Large intestine (tissue), 3 donors: ENCODE measurements around the gene SSBP3. TPM values are rescaled to one million over a fixed set of nuclear protein-coding genes. Genes with fewer than 3 reads are reported as not detected.

Experiments
- DNase-seq, 2 donors: peaks; one replicate each; pipeline versions ENCODE4 v3.0.0 to v3.0.0-alpha.2; 2013
- H3K27ac ChIP-seq: one replicate; pipeline ENCODE4 v1.5.1; 2013; ENCODE audit warnings: low read length
- H3K27me3 ChIP-seq: 2 replicates; pipeline ENCODE4 v1.6.1; 2013; ENCODE audit warnings: low read length; ENCODE audit not compliant: control insufficient read depth, insufficient read depth
- H3K36me3 ChIP-seq: 2 replicates; pipeline ENCODE4 v1.6.1; 2013; ENCODE audit warnings: low read length; ENCODE audit not compliant: control insufficient read depth, insufficient read depth
- H3K4me1 ChIP-seq: one replicate; pipeline ENCODE4 v1.6.1; 2013; ENCODE audit warnings: low read length; ENCODE audit not compliant: control insufficient read depth, insufficient read depth
- H3K4me3 ChIP-seq: one replicate; pipeline ENCODE4 v1.5.1; 2013; ENCODE audit warnings: low read length
- H3K9me3 ChIP-seq: one replicate; pipeline ENCODE4 v1.6.1; 2013; ENCODE audit warnings: mild to moderate bottlenecking, low read depth, low read length, moderate library complexity; ENCODE audit not compliant: control insufficient read depth
- WGBS: methylation state at CpG from one replicate; pipeline ENCODE4 v1.1.5; 2013; ENCODE audit warnings: low lambda C conversion rate; ENCODE audit not compliant: insufficient coverage; 5-methylcytosine and 5-hydroxymethylcytosine counted together
- polyA plus RNA-seq: library from polyadenylated mRNA; unstranded; fragments of 120-200 nt; gene quantifications from one replicate; pipeline ENCODE4 v1.2.1, GENCODE V29; 2013

SSBP3 gene
- polyA plus RNA-seq, 1 donor, result 48.2 TPM

DNA sequence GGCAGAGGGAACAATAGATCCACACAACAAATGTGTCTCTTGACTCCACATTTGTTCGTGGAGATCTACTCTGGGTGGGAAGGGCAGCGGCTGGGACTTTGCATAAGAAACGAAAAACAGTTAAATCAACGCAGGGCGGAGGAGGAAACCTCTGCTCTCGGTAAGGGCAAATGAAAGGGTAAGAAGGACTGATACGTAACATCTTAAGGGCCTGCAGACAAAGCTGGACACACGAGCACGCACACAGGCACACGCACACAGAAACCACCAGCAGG is 148.9 kb downstream of the SSBP3 start:
- Histone ChIP-seq H3K9me3 (no peaks in the 10 kb centered on the region), H3K27ac (peak overlapping the region; percentile 62), H3K4me3 (no peak overlapping the region), H3K36me3 (peaks cover 6% of the 10 kb centered on the region), H3K27me3 (no peaks in the 10 kb centered on the region), H3K4me1 (peaks cover 82% of the 10 kb centered on the region)
- no peak for DNase-seq
- 100% methylated on average over 1 of the region's 10 CpGs for WGBS

DNA sequence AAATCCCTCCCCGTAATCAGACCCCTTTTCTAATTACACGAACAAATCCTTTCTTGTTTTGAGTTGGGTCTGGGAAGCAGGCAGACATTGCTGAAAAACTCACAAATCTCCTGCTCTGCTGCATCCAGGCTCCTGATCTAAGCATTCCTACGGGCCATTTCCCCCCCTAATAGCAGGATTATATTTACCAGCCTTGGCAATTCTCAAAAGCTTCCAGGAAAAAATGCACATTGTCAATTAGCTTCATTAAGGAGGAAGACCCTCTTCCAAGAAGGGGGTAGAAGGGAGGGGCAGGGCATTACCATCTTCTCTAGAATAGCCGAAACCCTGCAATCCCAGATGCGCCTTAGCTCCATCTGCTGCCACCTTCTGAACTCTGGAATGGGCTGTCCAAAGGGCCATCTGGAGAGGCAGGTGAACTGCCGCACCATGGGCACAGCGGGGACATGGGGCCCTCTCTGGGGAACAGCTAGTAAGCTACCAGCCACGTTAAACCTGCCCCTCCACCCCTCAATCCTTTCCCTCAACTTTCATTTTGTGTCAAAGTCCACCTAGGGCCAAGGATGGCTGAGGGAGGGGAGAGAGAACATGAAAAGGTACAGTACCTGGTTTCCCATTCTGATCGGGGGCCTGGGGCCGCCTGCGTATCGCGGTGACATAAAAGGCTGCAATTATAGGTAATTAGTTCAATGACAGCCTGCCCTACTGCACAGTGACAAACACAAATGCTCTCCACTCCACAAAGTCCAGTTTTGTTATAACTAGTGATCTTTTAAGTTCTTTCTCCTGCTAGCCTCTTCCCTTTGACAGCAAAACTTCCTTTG is 149.5 kb downstream of the SSBP3 start:
- Histone ChIP-seq H3K4me3 (no peak overlapping the region), H3K9me3 (no peaks in the 10 kb centered on the region), H3K4me1 (peaks cover 83% of the 10 kb centered on the region), H3K36me3 (peaks cover 6% of the 10 kb centered on the region), H3K27ac (peak overlapping the region; percentile 62), H3K27me3 (no peaks in the 10 kb centered on the region)
- no CpG with 5 or more reads among the region's 13 CpGs for WGBS
- peak; percentile 87 to 95 for DNase-seq

DNA sequence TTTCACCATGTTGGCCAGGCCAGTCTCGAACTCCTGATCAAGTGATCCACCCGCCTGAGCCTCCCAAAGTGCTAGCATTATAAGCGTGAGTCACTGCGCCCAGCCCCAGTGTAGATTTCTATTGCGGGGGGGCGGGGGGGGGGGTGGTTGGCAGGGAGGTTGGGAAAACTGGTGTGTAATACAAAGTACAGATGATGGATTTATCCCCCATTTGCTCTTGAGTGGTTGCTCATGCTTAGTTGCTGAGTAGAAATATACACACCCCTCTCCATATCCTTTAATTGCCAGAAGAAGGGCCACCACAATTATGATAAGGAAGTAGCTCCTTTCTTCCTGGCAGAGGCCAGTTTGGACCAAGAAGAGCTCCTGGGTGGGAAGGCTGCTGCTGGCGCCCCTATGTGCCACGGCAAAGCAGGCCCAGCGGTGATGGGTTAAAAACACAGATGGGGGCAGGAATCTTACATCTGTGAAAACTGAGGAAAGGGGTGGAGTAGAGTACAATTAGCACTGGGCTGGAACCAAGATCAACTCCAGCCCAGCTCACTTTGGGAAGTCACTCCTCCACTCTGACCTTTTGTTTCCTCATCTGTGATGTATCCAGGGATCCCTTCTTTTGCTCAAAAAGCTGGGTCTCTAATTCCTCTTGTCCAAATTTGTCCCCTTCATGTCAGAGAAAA is 151.0 kb downstream of the SSBP3 start:
- Histone ChIP-seq H3K4me3 (no peak overlapping the region), H3K27ac (no peak overlapping the region), H3K27me3 (no peaks in the 10 kb centered on the region), H3K9me3 (no peaks in the 10 kb centered on the region), H3K36me3 (peaks cover 12% of the 10 kb centered on the region), H3K4me1 (peaks cover 70% of the 10 kb centered on the region)
- no CpG with 5 or more reads among the region's 9 CpGs for WGBS
- DNase-seq, result no peak

- Histone ChIP-seq H3K4me1 (peaks cover 60% of the 10 kb centered on the region), H3K9me3 (peaks cover 2% of the 10 kb centered on the region), H3K36me3 (peaks cover 17% of the 10 kb centered on the region), H3K4me3 (no peak overlapping the region), H3K27ac (peak overlapping the region; percentile 24), H3K27me3 (no peaks in the 10 kb centered on the region)
- no CpG with 5 or more reads among the region's 10 CpGs for WGBS
- peak; percentile 74 to 85 for DNase-seq
Measured at GRCh38 chr1:54254055-54254454, 152.1 kb downstream of the SSBP3 start.

DNA sequence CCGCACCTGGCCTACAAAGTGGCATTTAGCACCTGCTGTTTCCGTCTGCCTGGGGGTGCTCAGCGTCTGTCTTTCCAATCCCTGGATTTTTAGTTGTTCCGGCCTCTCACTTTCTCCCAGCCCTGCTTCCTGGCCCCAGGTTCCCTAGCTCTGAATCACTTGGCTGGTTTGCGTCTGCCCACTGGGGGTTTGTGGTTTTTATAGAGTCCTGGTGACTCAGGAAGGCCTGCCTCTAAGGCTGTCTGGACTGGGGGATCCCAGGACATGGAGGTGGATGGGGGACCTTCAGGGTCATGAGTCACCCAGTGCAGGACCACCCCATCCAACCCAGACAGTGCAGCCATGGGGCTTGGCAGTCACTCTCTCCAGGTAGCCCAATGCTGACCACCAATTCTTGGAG is 152.7 kb downstream of the SSBP3 start:
- no peak overlapping the region for H3K27ac ChIP-seq
- peaks cover 2% of the 10 kb centered on the region for H3K9me3 ChIP-seq
- peaks cover 22% of the 10 kb centered on the region for H3K36me3 ChIP-seq
- no peak overlapping the region for H3K4me3 ChIP-seq
- no peaks in the 10 kb centered on the region for H3K27me3 ChIP-seq
- peaks cover 54% of the 10 kb centered on the region for H3K4me1 ChIP-seq
- WGBS, result no CpG with 5 or more reads among the region's 5 CpGs
- no peak for DNase-seq

DNA sequence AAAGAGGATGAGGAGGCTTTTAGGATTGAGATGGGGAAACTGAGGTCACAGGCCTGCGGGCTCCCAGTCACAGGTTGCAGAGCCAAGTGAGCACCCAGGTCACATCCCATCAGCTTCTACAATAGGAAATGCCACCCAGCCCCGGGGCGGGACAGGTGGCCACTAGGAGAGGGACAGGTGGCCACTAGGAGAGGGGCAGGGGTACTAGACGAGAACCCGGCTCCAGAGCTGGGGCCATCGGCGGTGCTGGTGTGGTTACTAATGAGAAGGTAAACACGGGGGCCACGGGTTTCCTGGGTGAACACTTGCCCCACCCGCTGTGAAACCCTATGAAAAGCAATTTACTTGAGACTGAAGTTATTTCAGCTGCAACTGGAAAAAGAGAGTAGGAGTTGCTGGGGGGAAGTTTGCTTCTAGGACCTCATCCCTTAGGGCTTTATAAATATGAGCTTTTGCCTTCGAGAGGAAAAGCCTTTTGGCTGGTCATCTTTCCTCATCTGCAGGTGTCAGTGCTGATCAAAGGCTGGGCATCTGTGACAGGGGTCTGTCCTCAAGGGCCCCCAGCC is 153.7 kb downstream of the SSBP3 start:
- H3K4me3 ChIP-seq, result no peak overlapping the region
- peaks cover 2% of the 10 kb centered on the region for H3K9me3 ChIP-seq
- H3K36me3 ChIP-seq, result peaks cover 32% of the 10 kb centered on the region
- no peak overlapping the region for H3K27ac ChIP-seq
- H3K27me3 ChIP-seq, result no peaks in the 10 kb centered on the region
- no CpG with 5 or more reads among the region's 11 CpGs for WGBS
- peaks cover 45% of the 10 kb centered on the region for H3K4me1 ChIP-seq
- DNase-seq, result no peak

DNA sequence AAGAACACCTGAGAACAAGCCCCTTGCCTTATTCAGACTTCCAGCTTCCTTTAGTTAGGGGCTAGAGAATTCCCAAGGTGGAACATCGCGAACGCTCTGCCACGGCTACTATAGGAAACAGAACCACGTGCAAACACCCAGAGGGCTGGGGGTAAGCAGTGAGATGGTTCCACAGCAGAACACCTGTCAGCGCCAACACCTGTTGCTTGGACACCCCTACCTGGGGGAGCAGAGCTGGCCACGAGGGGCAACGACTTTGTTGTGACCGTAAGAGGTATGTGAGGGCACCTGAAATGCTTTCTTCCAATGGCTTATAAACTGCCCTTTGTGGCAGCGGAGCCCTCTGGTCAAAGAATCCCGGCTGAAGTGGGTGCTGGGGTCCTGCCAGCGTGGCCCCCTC is 155.5 kb downstream of the SSBP3 start:
- H3K4me3 ChIP-seq, result no peak overlapping the region
- peaks cover 48% of the 10 kb centered on the region for H3K36me3 ChIP-seq
- H3K9me3 ChIP-seq, result peaks cover 2% of the 10 kb centered on the region
- no peaks in the 10 kb centered on the region for H3K27me3 ChIP-seq
- no peak overlapping the region for H3K27ac ChIP-seq
- peaks cover 29% of the 10 kb centered on the region for H3K4me1 ChIP-seq
- DNase-seq, result no peak
- WGBS, result no CpG with 5 or more reads among the region's 12 CpGs

- WGBS, result no CpG with 5 or more reads among the region's 9 CpGs
- H3K36me3 ChIP-seq, result peaks cover 55% of the 10 kb centered on the region
Measured at GRCh38 chr1:54249819-54250435, 156.3 kb downstream of the SSBP3 start.

GRCh38 chr1:54248966-54249365 is 157.2 kb downstream of the SSBP3 start:
- H3K27me3 ChIP-seq, result no peaks in the 10 kb centered on the region
- no peak overlapping the region for H3K27ac ChIP-seq
- no peak for DNase-seq
- H3K9me3 ChIP-seq, result peaks cover 2% of the 10 kb centered on the region
- H3K4me1 ChIP-seq, result peaks cover 14% of the 10 kb centered on the region
- peaks cover 59% of the 10 kb centered on the region for H3K36me3 ChIP-seq
- 100% methylated on average over 1 of the region's 4 CpGs for WGBS
- no peak overlapping the region for H3K4me3 ChIP-seq

More at GRCh38 chr1:54249819-54250435, 156.3 kb downstream of the SSBP3 start:
- no peak overlapping the region for H3K4me3 ChIP-seq
- peaks cover 23% of the 10 kb centered on the region for H3K4me1 ChIP-seq
- DNase-seq, result peak; percentile 55 to 79
- no peak overlapping the region for H3K27ac ChIP-seq
- H3K9me3 ChIP-seq, result peaks cover 2% of the 10 kb centered on the region
- no peaks in the 10 kb centered on the region for H3K27me3 ChIP-seq

GRCh38 chr1:54247863-54248515 is 158.2 kb downstream of the SSBP3 start:
- Histone ChIP-seq H3K27me3 (no peaks in the 10 kb centered on the region), H3K27ac (no peak overlapping the region), H3K4me3 (no peak overlapping the region), H3K4me1 (peaks cover 7% of the 10 kb centered on the region), H3K9me3 (peaks cover 2% of the 10 kb centered on the region), H3K36me3 (peaks cover 66% of the 10 kb centered on the region)
- no peak for DNase-seq
- WGBS, result no CpG with 5 or more reads among the region's 11 CpGs
